ENCODE measurements around the gene RAD51B. TPM values are rescaled to one million over a fixed set of nuclear protein-coding genes. Genes with fewer than 3 reads are reported as not detected.

RAD51B gene
- total and polyA plus RNA-seq, 2 experiments from 2014 or later = 10.1 to 18.0 TPM

GRCh38 chr14:68755016-68755353 is 935.4 kb downstream of the RAD51B start:
- Histone ChIP-seq H3K4me2 (no peak overlapping the region), H3K27me3 (no peaks in the 10 kb centered on the region), H3K36me3 (replicated peaks; ENCODE audit: insufficient read depth, low read depth) (no peaks in the 10 kb centered on the region), H3K4me1 (ENCODE audit: insufficient read depth) (peaks cover 61% of the 10 kb centered on the region), H3K9me2 (replicated peaks; ENCODE audit: insufficient read depth) (no peaks in the 10 kb centered on the region), H3K9me3 (ENCODE audit: low read depth) (no peaks in the 10 kb centered on the region), H3K27ac (peak overlapping the region; percentile 57), H3K4me3 (no peak overlapping the region), H3K79me2 (no peaks in the 10 kb centered on the region), H2AFZ (no peak overlapping the region), H4K20me1 (ENCODE audit: insufficient read depth, poor library complexity, severe bottlenecking) (no peaks in the 10 kb centered on the region)
- 87% methylated on average over 3 of the region's 3 CpGs for WGBS (ENCODE audit: low lambda C conversion rate, missing lambda C conversion rate)
- TF ChIP-seq EZH2 (IDR thresholded peaks at IDR 0.05; ENCODE audit: borderline replicate concordance) (no peak), EZH2phosphoT487 (IDR thresholded peaks at IDR 0.05; ENCODE audit: low read depth, severe bottlenecking, unreplicated experiment) (no peak)
- TF ChIP-seq, protein P1, sequence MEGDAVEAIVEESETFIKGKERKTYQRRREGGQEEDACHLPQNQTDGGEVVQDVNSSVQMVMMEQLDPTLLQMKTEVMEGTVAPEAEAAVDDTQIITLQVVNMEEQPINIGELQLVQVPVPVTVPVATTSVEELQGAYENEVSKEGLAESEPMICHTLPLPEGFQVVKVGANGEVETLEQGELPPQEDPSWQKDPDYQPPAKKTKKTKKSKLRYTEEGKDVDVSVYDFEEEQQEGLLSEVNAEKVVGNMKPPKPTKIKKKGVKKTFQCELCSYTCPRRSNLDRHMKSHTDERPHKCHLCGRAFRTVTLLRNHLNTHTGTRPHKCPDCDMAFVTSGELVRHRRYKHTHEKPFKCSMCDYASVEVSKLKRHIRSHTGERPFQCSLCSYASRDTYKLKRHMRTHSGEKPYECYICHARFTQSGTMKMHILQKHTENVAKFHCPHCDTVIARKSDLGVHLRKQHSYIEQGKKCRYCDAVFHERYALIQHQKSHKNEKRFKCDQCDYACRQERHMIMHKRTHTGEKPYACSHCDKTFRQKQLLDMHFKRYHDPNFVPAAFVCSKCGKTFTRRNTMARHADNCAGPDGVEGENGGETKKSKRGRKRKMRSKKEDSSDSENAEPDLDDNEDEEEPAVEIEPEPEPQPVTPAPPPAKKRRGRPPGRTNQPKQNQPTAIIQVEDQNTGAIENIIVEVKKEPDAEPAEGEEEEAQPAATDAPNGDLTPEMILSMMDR (IDR thresholded peaks at IDR 0.05; ENCODE audit: poor library complexity) = no peak
- DNase-seq (ENCODE audit: low spot score) = no peak

- Histone ChIP-seq H3K9me3 (ENCODE audit: low read depth) (no peaks in the 10 kb centered on the region), H3K4me2 (no peak overlapping the region), H3K36me3 (replicated peaks; ENCODE audit: insufficient read depth, low read depth) (no peaks in the 10 kb centered on the region), H2AFZ (no peak overlapping the region), H4K20me1 (ENCODE audit: insufficient read depth, poor library complexity, severe bottlenecking) (no peaks in the 10 kb centered on the region), H3K27me3 (no peaks in the 10 kb centered on the region), H3K79me2 (no peaks in the 10 kb centered on the region), H3K9me2 (replicated peaks; ENCODE audit: insufficient read depth) (no peaks in the 10 kb centered on the region), H3K4me1 (ENCODE audit: insufficient read depth) (peaks cover 54% of the 10 kb centered on the region), H3K4me3 (no peak overlapping the region), H3K27ac (peak overlapping the region; percentile 22)
- DNase-seq (ENCODE audit: low spot score) = peak; percentile 51
- no peak for TF ChIP-seq EZH2 (IDR thresholded peaks at IDR 0.05; ENCODE audit: borderline replicate concordance)
- TF ChIP-seq, protein P1 (IDR thresholded peaks at IDR 0.05; ENCODE audit: poor library complexity) = no peak
- TF ChIP-seq EZH2phosphoT487 (IDR thresholded peaks at IDR 0.05; ENCODE audit: low read depth, severe bottlenecking, unreplicated experiment) = no peak
- 51% methylated on average over 7 of the region's 7 CpGs for WGBS (ENCODE audit: low lambda C conversion rate, missing lambda C conversion rate)
Observed at GRCh38 chr14:68756000-68756481, 936.5 kb downstream of the RAD51B start.

DNA sequence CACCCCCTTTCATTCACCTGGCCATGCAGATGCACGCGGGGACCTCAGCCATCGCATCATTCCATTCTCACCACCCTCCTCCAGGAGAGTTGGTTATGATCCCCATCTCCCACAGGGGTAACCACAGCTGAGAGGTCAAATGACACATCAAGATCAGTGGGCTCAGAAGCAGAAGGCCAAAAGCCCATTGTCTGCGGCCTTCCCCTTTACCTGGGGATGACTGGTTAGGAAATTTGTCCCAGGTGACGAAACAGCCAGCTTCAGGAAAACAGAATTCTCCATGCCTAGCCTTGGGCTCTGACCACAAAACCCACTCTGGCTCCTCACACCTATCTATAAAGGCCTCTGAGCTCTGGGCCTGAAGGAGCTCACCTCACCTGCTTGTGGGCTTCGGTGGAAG is 937.2 kb downstream of the RAD51B start:
- Histone ChIP-seq H2AFZ (no peak overlapping the region), H3K4me1 (ENCODE audit: insufficient read depth) (peaks cover 54% of the 10 kb centered on the region), H3K4me3 (no peak overlapping the region), H3K4me2 (no peak overlapping the region), H3K9me2 (replicated peaks; ENCODE audit: insufficient read depth) (no peaks in the 10 kb centered on the region), H3K79me2 (no peaks in the 10 kb centered on the region), H3K27me3 (no peaks in the 10 kb centered on the region), H3K9me3 (ENCODE audit: low read depth) (no peaks in the 10 kb centered on the region), H4K20me1 (ENCODE audit: insufficient read depth, poor library complexity, severe bottlenecking) (no peaks in the 10 kb centered on the region), H3K27ac (peak overlapping the region; percentile 22), H3K36me3 (replicated peaks; ENCODE audit: insufficient read depth, low read depth) (no peaks in the 10 kb centered on the region)
- no peak for DNase-seq (ENCODE audit: low spot score)
- TF ChIP-seq EZH2phosphoT487 (IDR thresholded peaks at IDR 0.05; ENCODE audit: low read depth, severe bottlenecking, unreplicated experiment) = no peak
- WGBS (ENCODE audit: low lambda C conversion rate, missing lambda C conversion rate) = 81% methylated on average over 6 of the region's 6 CpGs

DNA sequence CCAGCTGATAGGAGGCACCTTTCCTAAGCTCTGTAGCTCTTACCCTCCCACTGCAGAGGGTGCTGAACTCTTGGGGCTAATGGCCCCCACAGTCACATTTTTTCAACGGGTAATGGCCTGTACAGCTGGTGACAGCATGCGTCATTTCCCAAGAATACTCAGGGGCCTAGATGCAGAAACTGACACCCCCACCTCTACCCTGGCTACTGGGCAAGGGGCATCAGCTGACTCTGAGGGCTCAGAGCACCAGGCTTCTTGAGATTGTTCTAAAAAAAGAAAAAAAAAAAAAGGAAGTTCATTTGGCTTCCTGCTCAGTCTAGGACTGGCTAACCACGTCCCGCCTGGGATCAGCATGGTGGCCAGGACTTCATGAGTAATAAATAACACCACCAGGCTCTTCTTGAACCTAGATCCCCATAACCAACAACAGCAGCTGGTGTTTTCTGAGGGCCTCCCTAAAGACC is 938.1 kb downstream of the RAD51B start:
- DNase-seq (ENCODE audit: low spot score) = peak; percentile 35
- no peaks in the 10 kb centered on the region for H3K9me2 ChIP-seq (replicated peaks; ENCODE audit: insufficient read depth)
- TF ChIP-seq EZH2 (IDR thresholded peaks at IDR 0.05; ENCODE audit: borderline replicate concordance) (no peak), EZH2phosphoT487 (IDR thresholded peaks at IDR 0.05; ENCODE audit: low read depth, severe bottlenecking, unreplicated experiment) (no peak)
- TF ChIP-seq, protein P1 (IDR thresholded peaks at IDR 0.05; ENCODE audit: poor library complexity) = no peak
- H3K4me1 ChIP-seq (ENCODE audit: insufficient read depth) = peaks cover 58% of the 10 kb centered on the region
- no peaks in the 10 kb centered on the region for H3K79me2 ChIP-seq
- H3K9me3 ChIP-seq (ENCODE audit: low read depth) = no peaks in the 10 kb centered on the region
- WGBS (ENCODE audit: low lambda C conversion rate, missing lambda C conversion rate) = 74% methylated on average over 4 of the region's 4 CpGs
- H3K4me3 ChIP-seq = no peak overlapping the region
- H2AFZ ChIP-seq = no peak overlapping the region
- H3K27ac ChIP-seq = peak overlapping the region; percentile 68
- H3K27me3 ChIP-seq = no peaks in the 10 kb centered on the region
- H3K4me2 ChIP-seq = no peak overlapping the region
- no peaks in the 10 kb centered on the region for H3K36me3 ChIP-seq (replicated peaks; ENCODE audit: insufficient read depth, low read depth)
- no peaks in the 10 kb centered on the region for H4K20me1 ChIP-seq (ENCODE audit: insufficient read depth, poor library complexity, severe bottlenecking)

All from hepatocyte (in vitro differentiated cells).